GM13977 (cell line): Measurements from ENCODE around the gene TMTC1.

Source experiments
- DNase-seq: peaks from one replicate; pipeline ENCODE4 v3.0.0; 2012; ENCODE audit warnings: low spot score
- CTCF ChIP-seq: IDR thresholded peaks from 2 replicates; pipeline ENCODE4 v1.5.1; 2012; ENCODE audit warnings: mild to moderate bottlenecking, control low read depth; ENCODE audit not compliant: insufficient read depth; ENCODE audit errors: extremely low read depth, missing control alignments
- in situ Hi-C: fragments of 300-500 bp; cut with MboI; formaldehyde crosslinking; loops from one replicate; pipeline ENCODE4 v1.12.0; 2022; ENCODE audit warnings: low sequenced_read_pairs, low pct_unique_long_range_greater_than_20kb, mixed read lengths, inconsistent platforms; ENCODE audit not compliant: unreplicated experiment

The TMTC1 gene

DNA sequence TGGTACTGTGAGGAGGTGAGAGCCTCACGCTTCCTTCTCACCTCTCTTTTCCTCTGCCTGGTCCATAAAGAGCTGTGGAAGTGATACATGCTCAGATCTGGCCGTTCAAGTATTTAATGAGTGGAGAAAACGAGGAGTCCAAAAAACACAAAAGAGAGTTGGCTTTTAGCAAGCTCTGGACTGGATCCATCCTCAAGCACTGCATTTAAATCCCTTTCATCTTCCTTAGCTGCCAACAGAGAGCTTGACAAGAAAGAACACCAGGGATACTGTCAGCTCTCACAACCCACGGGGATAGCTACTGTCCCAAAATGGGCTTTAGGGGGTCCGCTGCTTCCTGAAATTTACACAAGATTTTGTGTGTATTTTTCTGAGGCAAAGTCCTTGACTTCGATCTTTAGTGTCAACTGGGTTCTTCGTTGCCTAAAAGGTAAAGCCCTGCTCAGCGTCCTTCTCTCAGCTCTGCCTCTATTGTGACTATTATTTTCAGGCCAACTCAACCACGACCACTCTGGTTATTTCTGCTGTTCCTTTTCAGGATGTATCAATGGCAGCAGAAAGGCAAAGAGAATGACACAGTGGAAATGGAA, 120.9 kb downstream of the TMTC1 start:
- in situ Hi-C loops: no loop called here
- TF ChIP-seq CTCF: no peak
- no peak for DNase-seq

GRCh38 chr12:29660847-29661246, 122.9 kb downstream of the TMTC1 start:
- in situ Hi-C loops: no loop called here
- no peak for TF ChIP-seq CTCF
- no peak for DNase-seq

DNA sequence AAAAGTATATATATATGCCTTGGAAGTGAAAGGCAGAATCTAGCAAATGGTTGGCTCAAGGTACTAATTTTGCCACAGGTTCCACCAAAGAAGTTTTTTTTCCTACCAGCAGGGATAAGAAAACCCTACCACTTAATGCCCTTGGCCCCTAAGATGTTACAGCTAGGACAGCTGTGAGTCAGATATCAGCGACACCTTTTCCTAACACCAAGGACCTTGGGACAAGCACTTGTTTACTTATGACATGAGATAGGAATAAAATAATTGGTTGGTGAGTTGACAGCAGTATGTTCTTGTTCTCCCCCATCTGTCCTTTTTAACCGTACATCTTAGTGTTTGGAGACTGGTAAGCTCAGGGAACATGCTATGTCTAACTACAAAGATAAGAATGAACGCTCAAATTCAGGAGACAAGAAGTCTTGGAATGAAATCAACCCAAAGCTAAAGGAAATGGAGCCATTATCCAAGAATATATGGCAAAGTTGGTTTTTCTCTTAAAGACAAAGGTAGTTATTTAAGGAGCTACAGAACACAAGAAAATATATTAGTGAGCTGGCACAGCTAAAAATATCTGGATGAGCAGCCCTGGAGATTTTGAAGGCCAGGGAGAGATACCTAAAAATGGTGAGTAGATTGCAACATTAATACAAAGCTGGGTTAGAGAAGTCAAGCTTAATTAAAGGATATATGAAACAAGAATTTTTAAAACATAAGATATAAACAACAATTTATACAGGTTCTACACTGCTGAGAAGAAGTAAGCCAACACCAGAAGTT, 126.8 kb downstream of the TMTC1 start:
- TF ChIP-seq CTCF: no peak
- in situ Hi-C loops: no loop called here

DNA sequence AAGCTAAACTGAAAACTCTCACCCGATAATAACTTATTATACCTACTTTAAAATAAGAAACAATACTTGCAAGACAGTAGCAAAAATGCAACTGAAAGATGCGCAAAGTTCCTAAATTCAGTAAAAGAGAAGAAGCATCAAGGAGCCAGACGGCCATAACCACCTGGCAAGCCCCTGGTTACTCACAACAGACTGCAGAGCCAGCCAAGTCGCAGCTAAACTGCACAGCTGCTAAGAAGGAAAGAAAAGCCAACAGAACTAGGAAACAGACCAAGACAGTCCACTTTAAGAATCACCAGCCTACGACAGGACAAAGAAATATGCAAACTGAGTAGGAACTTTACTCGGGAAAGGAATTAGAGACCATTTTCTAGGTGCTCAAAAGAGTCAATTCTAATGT, 127.9 kb downstream of the TMTC1 start:
- no peak for TF ChIP-seq CTCF
- in situ Hi-C loops: no loop called here
- no peak for DNase-seq

More for the DNA sequence above, 126.8 kb downstream of the TMTC1 start:
- DNase-seq: no peak

GRCh38 chr12:29653286-29653685, 130.5 kb downstream of the TMTC1 start:
- in situ Hi-C loops: no loop called here
- no peak for DNase-seq
- TF ChIP-seq CTCF: no peak

DNA sequence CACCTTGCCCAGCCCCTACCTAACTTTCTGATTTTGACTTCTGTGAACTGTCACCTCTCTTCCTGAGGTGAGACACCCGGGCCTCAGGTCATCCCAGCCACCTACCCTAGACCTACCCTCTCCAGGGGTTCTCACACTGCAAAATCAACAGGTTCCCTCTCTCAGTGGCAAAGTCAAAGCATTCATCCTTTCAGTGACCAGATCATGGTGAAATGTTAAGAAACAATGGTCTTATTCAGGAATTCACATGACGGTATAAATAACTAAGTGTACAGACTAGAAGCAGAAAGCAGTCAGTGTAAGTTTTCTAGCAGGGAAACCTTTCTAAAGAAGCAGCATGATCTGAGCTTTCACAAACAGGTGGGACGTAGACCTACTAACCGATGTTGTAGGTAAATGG, 133.4 kb downstream of the TMTC1 start:
- DNase-seq: no peak
- in situ Hi-C loops: no loop called here
- no peak for TF ChIP-seq CTCF
